Activated CD8-positive, alpha-beta memory T cell treated with anti-CD3 and anti-CD28 coated beads, Interleukin-2, amount 10 ng/mL, durations not matched to agents 7 days and 5 days (primary cell): Measurements from ENCODE around the gene HES3. TPM values are rescaled to one million over a fixed set of nuclear protein-coding genes. Genes with fewer than 3 reads are reported as not detected.

Experiments used
- ATAC-seq: fragments of 150-1000 bp; cut with Tn5 transposase; one replicate; pipeline ENCODE4 v1.10.0; 2021; ENCODE audit warnings: moderate library complexity
- CTCF ChIA-PET: fragments of 350-600 bp; sonication (Branson Sonifier 250); formaldehyde crosslinking; loops from one replicate; lab custom pipeline; 2021; ENCODE audit warnings: antibody characterized with exemption; lab: Charles Lee
- DNase-seq: peaks from one replicate; pipeline ENCODE4 v3.0.0-alpha.2; 2020
- H3K27ac Mint-ChIP-seq: one replicate; pipeline ENCODE4 v1.8.0; 2021; ENCODE audit warnings: mild to moderate bottlenecking, mixed read lengths
- H3K27me3 Mint-ChIP-seq: one replicate; pipeline ENCODE4 v1.8.0; 2021; ENCODE audit warnings: mixed read lengths
- H3K36me3 Mint-ChIP-seq: one replicate; pipeline ENCODE4 v1.8.0; 2021; ENCODE audit warnings: mild to moderate bottlenecking, mixed read lengths
- H3K4me1 Mint-ChIP-seq: one replicate; pipeline ENCODE4 v1.8.0; 2021; ENCODE audit warnings: mixed read lengths
- H3K4me3 Mint-ChIP-seq: one replicate; pipeline ENCODE4 v1.8.0; 2021; ENCODE audit warnings: mild to moderate bottlenecking, moderate library complexity, mixed read lengths
- H3K9me3 Mint-ChIP-seq: one replicate; pipeline ENCODE4 v1.8.0; 2022; ENCODE audit warnings: low read depth, mixed read lengths
- total RNA-seq, 2 experiments: library from RNA; stranded (reverse); gene quantifications; one replicate each; pipeline ENCODE4 v1.2.3, GENCODE V29; 2021

The HES3 gene
- total RNA-seq, 2 experiments from 2014 or later: not detected

DNA sequence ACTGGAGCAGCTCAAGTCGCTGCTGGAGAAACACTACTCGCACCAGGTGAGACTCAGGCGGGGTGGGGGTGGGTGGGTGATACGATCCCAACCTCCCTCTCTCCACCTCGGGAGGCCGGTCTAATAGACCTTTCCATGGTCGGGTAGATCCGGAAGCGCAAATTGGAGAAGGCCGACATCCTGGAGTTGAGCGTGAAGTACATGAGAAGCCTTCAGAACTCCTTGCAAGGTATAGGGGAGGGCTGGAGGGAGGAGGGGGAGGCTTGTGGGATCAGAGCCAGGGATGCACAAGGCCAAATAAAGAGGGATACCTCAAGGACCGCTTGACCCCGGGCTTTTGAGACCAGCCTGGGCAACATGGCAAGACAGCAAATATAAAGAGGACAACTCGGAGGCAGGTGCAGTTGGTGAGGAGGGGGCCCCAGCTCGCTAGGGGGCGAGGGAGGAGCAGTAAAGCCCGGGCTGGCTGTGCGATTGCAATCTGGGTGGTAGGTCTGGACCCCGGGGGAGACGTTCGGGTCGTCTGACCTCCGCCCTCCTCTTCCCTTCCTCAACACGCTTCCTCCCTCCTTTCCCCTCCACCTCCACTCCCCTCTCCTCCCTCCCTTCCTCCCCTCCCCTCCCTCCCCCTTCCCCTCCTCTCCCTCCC, 546 bp downstream of the HES3 start:
- Mint-ChIP-seq H3K9me3 (no peaks in the 10 kb centered on the region), H3K36me3 (no peaks in the 10 kb centered on the region), H3K27me3 (peaks cover 69% of the 10 kb centered on the region), H3K27ac (no peak overlapping the region), H3K4me1 (peaks cover 17% of the 10 kb centered on the region), H3K4me3 (no peak overlapping the region)
- no peak for ATAC-seq
- DNase-seq: no peak
- CTCF ChIA-PET: interaction anchor here (0.6 to 5.8 kb wide), 17 partner anchors 13 to 234 kb away, joined by 3 to 68 read pairs (median 4); partner anchors contain the start of genes ACOT7, GPR153 and HES2

GRCh38 chr1:6245086-6245868, 1.3 kb downstream of the HES3 start:
- DNase-seq (peak; percentile 82), ATAC-seq (peak; percentile 78)
- Mint-ChIP-seq H3K9me3 (no peaks in the 10 kb centered on the region), H3K4me3 (no peak overlapping the region), H3K36me3 (no peaks in the 10 kb centered on the region), H3K27ac (no peak overlapping the region), H3K27me3 (peaks cover 66% of the 10 kb centered on the region), H3K4me1 (peaks cover 19% of the 10 kb centered on the region)
- CTCF ChIA-PET: interaction anchor here (0.6 to 6.2 kb wide), 36 partner anchors 9 to 233 kb away, joined by 3 to 68 read pairs (median 5); partner anchors contain the start of genes ACOT7, GPR153, HES2 and ICMT

DNA sequence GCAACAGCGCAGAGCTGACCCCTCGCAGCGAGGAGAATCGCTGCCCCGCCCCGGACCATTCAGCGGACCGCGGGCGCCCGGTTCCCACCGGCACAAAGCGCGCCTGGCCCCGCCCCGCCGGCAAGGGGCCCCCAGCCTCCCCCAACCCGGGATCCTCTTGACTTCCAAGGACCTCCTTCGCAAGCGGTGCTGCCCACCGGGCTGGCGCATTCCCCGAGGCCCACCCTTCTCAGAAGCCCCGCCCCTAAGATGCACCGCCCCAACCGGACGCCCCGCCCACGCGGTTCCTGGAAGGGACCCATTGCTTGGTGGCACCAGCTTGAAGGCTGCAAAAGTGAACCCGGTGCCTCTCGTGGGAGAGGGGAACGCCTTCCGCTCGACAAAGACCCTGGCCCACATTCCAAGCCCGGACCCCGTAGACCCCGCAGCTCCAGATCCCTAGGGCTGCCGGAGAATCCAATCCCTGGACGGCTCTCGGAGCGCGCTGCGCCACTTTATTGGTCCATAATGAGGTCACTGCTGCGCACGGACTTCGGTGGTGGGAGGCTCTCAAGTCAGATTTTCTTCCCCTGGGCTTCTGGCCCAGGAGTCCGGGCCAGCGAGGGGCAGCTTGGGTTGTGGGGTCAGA, 2.0 kb downstream of the HES3 start:
- Mint-ChIP-seq H3K27ac (no peak overlapping the region), H3K27me3 (peaks cover 67% of the 10 kb centered on the region), H3K36me3 (no peaks in the 10 kb centered on the region), H3K4me1 (peaks cover 19% of the 10 kb centered on the region), H3K4me3 (peak overlapping the region; percentile 15), H3K9me3 (no peaks in the 10 kb centered on the region)
- DNase-seq (peak; percentile 81), ATAC-seq (peak; percentile 48)
- CTCF ChIA-PET: interaction anchor here (0.5 to 6.2 kb wide), 42 partner anchors 9 to 247 kb away, joined by 3 to 68 read pairs (median 6); partner anchors contain the start of genes ACOT7, GPR153, HES2 and ICMT

GRCh38 chr1:6246497-6247467, 2.8 kb downstream of the HES3 start:
- Mint-ChIP-seq H3K27ac (no peak overlapping the region), H3K27me3 (peaks cover 66% of the 10 kb centered on the region), H3K36me3 (no peaks in the 10 kb centered on the region), H3K4me3 (peak overlapping the region; percentile 42), H3K9me3 (no peaks in the 10 kb centered on the region), H3K4me1 (peaks cover 13% of the 10 kb centered on the region)
- CTCF ChIA-PET: interaction anchor here (0.5 to 6.2 kb wide), 50 partner anchors 9 to 246 kb away, joined by 3 to 68 read pairs (median 5); partner anchors contain the start of genes ACOT7, GPR153, HES2 and ICMT
- ATAC-seq (peak; percentile 60), DNase-seq (peak; percentile 85)

- H3K4me3 Mint-ChIP-seq: no peak overlapping the region
- H3K36me3 Mint-ChIP-seq: no peaks in the 10 kb centered on the region
- CTCF ChIA-PET: interaction anchor here (0.7 to 6.2 kb wide), 26 partner anchors 9 to 220 kb away, joined by 3 to 68 read pairs (median 8); partner anchors contain the start of genes ACOT7, GPR153, HES2 and ICMT
Observed at GRCh38 chr1:6247651-6248050, 3.7 kb downstream of the HES3 start.

GRCh38 chr1:6248161-6248776, 4.3 kb downstream of the HES3 start:
- H3K27me3 Mint-ChIP-seq: peaks cover 63% of the 10 kb centered on the region
- no peak for DNase-seq
- no peak overlapping the region for H3K4me3 Mint-ChIP-seq

More at GRCh38 chr1:6247651-6248050, 3.7 kb downstream of the HES3 start:
- Mint-ChIP-seq H3K4me1 (peaks cover 13% of the 10 kb centered on the region), H3K27me3 (peaks cover 68% of the 10 kb centered on the region), H3K27ac (no peak overlapping the region), H3K9me3 (no peaks in the 10 kb centered on the region)
- no peak for DNase-seq
- ATAC-seq: no peak

DNA sequence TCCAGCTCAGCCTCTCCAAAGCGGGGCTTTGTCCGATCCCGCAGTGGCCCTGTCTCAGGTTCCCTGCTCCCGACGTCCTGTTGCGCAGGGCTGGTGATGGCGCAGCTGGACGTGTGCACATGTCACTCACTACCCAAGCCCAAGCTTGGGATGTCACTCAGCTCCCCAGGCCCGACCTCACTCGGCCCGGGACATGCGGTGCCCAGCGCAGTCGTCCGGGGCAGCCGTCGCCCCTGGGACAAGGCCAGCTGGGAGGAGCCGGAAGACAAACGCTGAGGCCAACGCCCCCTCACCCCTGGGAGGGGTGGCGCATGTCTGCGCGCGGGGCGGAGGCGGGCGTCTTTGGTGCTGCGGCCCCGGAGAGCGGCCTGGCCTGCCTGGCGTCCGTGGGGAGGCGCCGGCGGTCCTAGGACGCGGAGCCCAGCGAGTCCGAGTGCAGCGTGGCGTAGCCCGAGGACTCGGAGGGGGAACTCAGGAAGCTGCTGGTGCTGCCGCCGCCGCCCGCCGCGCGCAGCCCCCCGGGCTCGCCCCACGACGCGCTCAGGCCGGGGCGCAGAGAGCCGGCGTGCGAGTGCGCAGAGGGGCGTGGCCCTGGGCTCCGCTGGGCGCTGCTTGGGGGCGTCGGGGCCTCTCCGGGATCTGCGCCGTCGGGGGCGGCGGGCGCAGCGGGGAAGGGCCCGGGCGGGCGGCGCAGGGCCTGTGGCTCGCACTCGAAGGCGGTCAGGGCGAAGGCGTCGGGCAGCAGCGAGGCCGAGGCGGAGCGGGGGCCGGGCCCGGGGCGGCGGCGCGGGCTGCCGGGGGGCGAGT, 5.2 kb downstream of the HES3 start:
- Mint-ChIP-seq H3K36me3 (no peaks in the 10 kb centered on the region), H3K4me1 (peaks cover 13% of the 10 kb centered on the region), H3K27me3 (peaks cover 55% of the 10 kb centered on the region), H3K4me3 (no peak overlapping the region), H3K27ac (no peak overlapping the region), H3K9me3 (no peaks in the 10 kb centered on the region)
- DNase-seq (no peak), ATAC-seq (no peak)
- CTCF ChIA-PET: interaction anchor here (1.4 to 6.2 kb wide), 6 partner anchors 13 to 190 kb away, joined by 3 to 68 read pairs (median 34); partner anchors contain the start of gene ICMT

More at GRCh38 chr1:6248161-6248776, 4.3 kb downstream of the HES3 start:
- Mint-ChIP-seq H3K36me3 (no peaks in the 10 kb centered on the region), H3K4me1 (peaks cover 13% of the 10 kb centered on the region), H3K27ac (no peak overlapping the region), H3K9me3 (no peaks in the 10 kb centered on the region)
- CTCF ChIA-PET: interaction anchor here (0.8 to 6.2 kb wide), 15 partner anchors 8 to 219 kb away, joined by 3 to 68 read pairs (median 12); partner anchors contain the start of genes ACOT7 and ICMT
- no peak for ATAC-seq

- peaks cover 49% of the 10 kb centered on the region for H3K27me3 Mint-ChIP-seq
- no peak overlapping the region for H3K4me3 Mint-ChIP-seq
- no peaks in the 10 kb centered on the region for H3K36me3 Mint-ChIP-seq
- peaks cover 13% of the 10 kb centered on the region for H3K4me1 Mint-ChIP-seq
- ATAC-seq (no peak), DNase-seq (no peak)
- CTCF ChIA-PET: interaction anchor here (0.7 to 6.2 kb wide), 5 partner anchors 92 to 189 kb away, joined by 3 to 68 read pairs (median 6); partner anchors contain the start of gene HES2
- H3K9me3 Mint-ChIP-seq: no peaks in the 10 kb centered on the region
- no peak overlapping the region for H3K27ac Mint-ChIP-seq
Observed at GRCh38 chr1:6249739-6250689, 6.0 kb downstream of the HES3 start.

DNA sequence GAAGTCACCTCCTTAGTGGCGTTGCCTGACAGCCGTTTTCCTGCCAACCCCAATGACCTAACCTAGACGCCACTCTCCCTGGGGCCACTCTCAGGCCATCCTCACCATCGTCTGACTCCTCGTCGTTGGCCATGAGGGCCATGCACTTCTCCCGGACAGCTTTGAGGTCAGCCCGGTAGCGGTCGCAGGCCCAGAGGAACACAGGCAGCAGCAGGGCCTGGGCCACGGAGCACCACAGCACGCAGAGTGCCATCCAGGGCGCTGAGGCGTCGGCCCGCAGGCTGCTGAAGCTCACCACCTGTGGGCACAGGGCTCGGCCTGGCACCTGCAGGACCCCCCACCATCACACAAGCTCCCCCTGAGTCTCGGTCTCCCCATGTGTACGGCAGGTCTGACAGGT, 7.3 kb downstream of the HES3 start:
- H3K4me3 Mint-ChIP-seq: no peak overlapping the region
- no peaks in the 10 kb centered on the region for H3K36me3 Mint-ChIP-seq
- peaks cover 10% of the 10 kb centered on the region for H3K4me1 Mint-ChIP-seq
- no peaks in the 10 kb centered on the region for H3K9me3 Mint-ChIP-seq
- DNase-seq (no peak), ATAC-seq (no peak)
- CTCF ChIA-PET: interaction anchor here (1.0 to 6.2 kb wide), 3 partner anchors 91 to 154 kb away, joined by 3 to 63 read pairs (median 4); no protein-coding TSS in a partner anchor
- peaks cover 46% of the 10 kb centered on the region for H3K27me3 Mint-ChIP-seq
- H3K27ac Mint-ChIP-seq: no peak overlapping the region

DNA sequence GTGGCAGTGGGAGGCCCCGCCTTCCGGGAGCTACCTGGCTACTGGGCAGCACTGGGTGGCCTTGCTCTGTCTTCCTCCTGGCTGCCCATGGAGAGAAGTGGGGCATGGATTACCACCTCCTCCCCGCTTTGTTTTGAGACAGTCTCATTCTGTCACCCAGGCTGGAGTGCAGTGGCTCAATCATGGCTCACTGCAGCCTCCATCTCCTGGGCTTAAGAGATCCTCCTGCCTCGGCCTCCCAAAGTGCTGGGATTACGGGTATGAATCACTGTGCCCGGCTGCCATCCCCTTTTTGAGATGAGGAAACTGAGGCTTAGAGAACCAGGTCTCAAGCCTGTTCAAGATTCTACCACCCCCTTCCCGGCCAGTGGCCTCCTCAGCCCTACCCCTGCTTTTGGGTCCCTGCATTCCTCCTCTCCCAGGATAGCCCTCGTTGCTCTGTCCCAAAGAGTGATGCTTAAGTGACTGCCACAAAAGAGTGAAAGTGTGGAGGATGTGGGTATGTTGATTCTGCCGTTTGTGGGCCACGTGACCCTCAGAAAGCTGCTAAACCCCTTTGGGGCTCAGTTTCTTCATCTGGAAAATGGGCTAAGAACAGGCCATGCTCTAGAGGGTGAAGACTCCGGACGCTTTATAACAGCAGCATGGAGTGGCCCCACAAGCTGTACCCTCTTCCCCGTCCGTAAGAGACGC, 7.8 kb downstream of the HES3 start:
- Mint-ChIP-seq H3K4me1 (peaks cover 5% of the 10 kb centered on the region), H3K4me3 (no peak overlapping the region), H3K9me3 (no peaks in the 10 kb centered on the region), H3K27me3 (peaks cover 41% of the 10 kb centered on the region), H3K36me3 (no peaks in the 10 kb centered on the region), H3K27ac (no peak overlapping the region)
- CTCF ChIA-PET: interaction anchor here (1.3 to 6.2 kb wide), 3 partner anchors 91 to 171 kb away, joined by 3 to 63 read pairs (median 3); no protein-coding TSS in a partner anchor
- DNase-seq (no peak), ATAC-seq (no peak)
